GM12864 (cell line): Measurements from ENCODE around the gene FBXL3.

ENCODE experiments used
- DNase-seq: peaks from one replicate; pipeline ENCODE4 v3.0.0-alpha.2; 2011; ENCODE audit warnings: low read depth
- H3K4me3 ChIP-seq: 2 replicates; pipeline ENCODE4 v1.5.1; 2011; ENCODE audit warnings: mild to moderate bottlenecking, low read depth, low read length, control low read depth
- CTCF ChIP-seq: IDR thresholded peaks from 2 replicates; pipeline ENCODE4 v1.5.1; 2011; ENCODE audit warnings: low read depth, mild to moderate bottlenecking, moderate library complexity, low read length, control low read depth, inconsistent platforms; ENCODE audit errors: missing control alignments

The FBXL3 gene

DNA sequence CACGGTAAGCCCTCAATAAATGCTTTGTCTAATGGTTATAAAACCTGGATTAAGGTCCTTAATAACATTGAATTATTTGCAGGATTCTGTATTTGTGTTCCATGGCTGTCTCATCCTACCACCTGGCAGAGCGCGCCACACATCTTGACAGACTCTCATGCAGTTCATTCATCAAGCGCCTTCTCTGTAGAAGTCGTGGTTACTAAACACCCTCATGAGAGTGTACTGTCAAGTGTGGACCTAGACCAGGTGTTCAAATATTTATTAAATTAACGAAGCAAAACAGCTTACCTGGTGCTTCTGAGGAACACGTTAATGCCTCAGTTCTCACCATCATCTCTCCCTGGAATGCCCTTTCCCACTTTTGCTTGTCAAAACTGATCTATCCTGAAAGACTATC, 13.1 kb upstream of the FBXL3 start:
- DNase-seq: no peak
- TF ChIP-seq CTCF: no peak
- no peak overlapping the region for H3K4me3 ChIP-seq

- DNase-seq: no peak
- no peak overlapping the region for H3K4me3 ChIP-seq
- no peak for TF ChIP-seq CTCF
Measured at GRCh38 chr13:77038907-77039480, 12.0 kb upstream of the FBXL3 start.

- no peak for TF ChIP-seq CTCF
- DNase-seq: no peak
- no peak overlapping the region for H3K4me3 ChIP-seq
Measured at GRCh38 chr13:77036279-77036678, 9.3 kb upstream of the FBXL3 start.

DNA sequence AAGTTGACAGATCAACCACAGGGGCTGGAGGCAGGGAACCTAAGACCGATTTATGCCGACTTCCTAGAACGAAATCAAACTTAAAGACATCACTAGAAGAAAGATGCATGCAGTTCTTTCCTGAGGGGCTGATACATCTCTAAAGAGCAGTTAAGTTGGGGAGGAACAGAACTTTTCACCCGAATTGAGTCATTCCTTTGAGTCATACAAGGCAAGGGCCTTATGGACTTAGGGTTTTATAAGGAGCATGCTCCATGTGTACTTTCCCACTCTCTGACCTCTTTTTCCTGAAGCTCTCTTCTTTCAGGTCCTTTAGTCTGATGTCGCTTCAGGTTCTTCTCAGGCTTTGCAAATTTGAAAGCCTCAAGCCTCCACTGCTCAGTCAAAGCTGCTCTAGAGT, 7.9 kb upstream of the FBXL3 start:
- no peak for DNase-seq

DNA sequence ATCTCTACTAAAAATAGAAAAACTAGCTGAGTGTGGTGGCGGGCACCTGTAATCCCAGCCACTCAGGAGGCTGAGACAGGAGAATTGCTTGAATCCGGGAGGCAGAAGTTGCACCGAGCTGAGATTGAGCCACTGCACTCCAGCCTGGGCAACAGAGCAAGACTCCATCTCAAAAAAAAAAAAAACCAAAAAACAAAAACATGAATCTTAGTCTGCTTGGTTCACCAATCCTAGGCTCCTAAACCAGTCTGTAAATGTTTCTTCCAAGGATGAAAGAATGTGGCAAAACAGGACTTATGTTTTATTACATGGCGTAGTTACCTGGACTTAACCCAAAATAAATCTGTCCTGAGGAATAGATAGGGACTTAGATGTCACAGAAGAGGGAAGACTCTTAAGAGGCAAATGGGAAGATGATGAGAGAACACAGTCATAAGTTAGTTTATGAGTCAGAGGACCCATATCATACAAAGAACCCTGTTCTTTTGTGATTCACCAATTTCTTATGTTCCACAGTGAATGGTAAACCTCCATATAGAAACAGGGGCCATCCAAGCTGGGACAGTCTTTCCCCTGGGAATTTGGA, 6.9 kb upstream of the FBXL3 start:
- no peak for DNase-seq
- no peak for TF ChIP-seq CTCF
- no peak overlapping the region for H3K4me3 ChIP-seq

More for the DNA sequence above, 7.9 kb upstream of the FBXL3 start:
- TF ChIP-seq CTCF: no peak
- H3K4me3 ChIP-seq: no peak overlapping the region

DNA sequence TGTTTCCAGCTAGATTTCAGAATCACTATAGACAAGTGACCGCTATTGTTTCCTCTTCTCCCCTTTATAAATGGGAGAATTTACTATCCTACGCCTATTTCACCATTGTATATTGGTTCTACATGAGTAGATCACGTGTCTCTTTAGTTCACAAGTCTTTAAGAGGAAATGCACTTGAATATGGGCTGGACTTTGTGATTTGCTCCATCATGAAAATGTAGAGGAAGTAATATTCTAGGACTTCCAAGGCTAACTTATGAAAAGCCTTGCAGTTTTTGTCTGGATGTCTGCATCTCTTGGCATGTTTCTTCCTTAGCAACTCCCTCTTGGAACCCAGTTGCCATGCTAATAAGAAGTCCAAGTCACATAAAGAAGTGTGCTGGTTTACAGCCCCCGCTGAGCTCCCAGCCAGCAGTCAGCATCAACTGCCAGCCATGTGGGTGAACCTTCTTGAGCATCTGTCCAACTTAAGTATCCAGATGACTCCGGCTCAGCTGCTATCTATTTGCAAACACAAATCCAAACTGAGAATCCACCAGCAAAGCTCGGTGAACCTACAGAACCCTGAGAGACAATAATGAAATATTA, 4.8 kb upstream of the FBXL3 start:
- H3K4me3 ChIP-seq: no peak overlapping the region
- TF ChIP-seq CTCF: no peak

DNA sequence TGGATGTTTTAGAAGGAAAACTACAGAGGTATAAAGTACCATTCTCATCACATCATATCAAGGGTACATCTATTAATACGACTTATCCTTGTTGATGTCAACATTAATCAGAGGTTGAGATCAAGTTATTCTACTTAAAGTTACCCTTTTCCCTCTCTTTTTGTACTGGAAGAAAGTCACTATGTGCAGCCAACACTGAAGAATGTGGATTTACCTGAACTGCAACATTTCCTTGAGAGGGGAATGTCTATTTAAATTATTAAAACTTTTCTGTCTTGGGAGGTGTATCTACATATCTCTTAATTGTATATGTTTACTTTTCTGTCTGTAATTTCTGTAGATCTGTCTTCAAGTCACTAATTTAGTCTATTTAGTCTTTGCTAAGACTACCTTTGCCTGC, 2.5 kb upstream of the FBXL3 start:
- no peak for TF ChIP-seq CTCF
- H3K4me3 ChIP-seq: no peak overlapping the region

More for the DNA sequence above, 4.8 kb upstream of the FBXL3 start:
- DNase-seq: no peak

More for the DNA sequence above, 2.5 kb upstream of the FBXL3 start:
- DNase-seq: no peak
